Activated CD8-positive, alpha-beta T cell treated with anti-CD3 and anti-CD28 coated beads for 36 hours (primary cell): ENCODE data around the gene OLFML3. TPM values are rescaled to one million over a fixed set of nuclear protein-coding genes. Genes with fewer than 3 reads are reported as not detected.

Experiments used
- ATAC-seq: fragments of 200-7000 bp; cut with Tn5 transposase; one replicate; pipeline ENCODE4 v1.10.0; 2021; ENCODE audit warnings: mild to moderate bottlenecking, moderate library complexity
- CTCF ChIA-PET: fragments of 350-600 bp; sonication (Branson Sonifier 250); formaldehyde crosslinking; loops from one replicate; lab custom pipeline; 2021; ENCODE audit warnings: antibody characterized with exemption; lab: Charles Lee
- POLR2A ChIA-PET: fragments of 350-600 bp; sonication (Branson Sonifier 250); formaldehyde crosslinking; loops from one replicate; lab custom pipeline; 2021; ENCODE audit warnings: antibody characterized with exemption; lab: Charles Lee
- DNase-seq: peaks from one replicate; pipeline ENCODE4 v3.0.0-alpha.2; 2020
- H3K27ac Mint-ChIP-seq: one replicate; pipeline ENCODE4 v1.8.0; 2021; ENCODE audit warnings: mild to moderate bottlenecking, mixed read lengths
- H3K27me3 Mint-ChIP-seq: one replicate; pipeline ENCODE4 v1.8.0; 2021; ENCODE audit warnings: mixed read lengths
- H3K36me3 Mint-ChIP-seq: one replicate; pipeline ENCODE4 v1.8.0; 2021; ENCODE audit warnings: low read depth, mixed read lengths
- H3K4me1 Mint-ChIP-seq: one replicate; pipeline ENCODE4 v1.8.0; 2021; ENCODE audit warnings: low read depth, mixed read lengths
- H3K4me3 Mint-ChIP-seq: one replicate; pipeline ENCODE4 v1.8.0; 2021; ENCODE audit warnings: mild to moderate bottlenecking, moderate library complexity, mixed read lengths
- H3K9me3 Mint-ChIP-seq: one replicate; pipeline ENCODE4 v1.8.0; 2021; ENCODE audit warnings: mixed read lengths
- intact Hi-C: fragments of 100-400 bp; cut with micrococcal nuclease; formaldehyde crosslinking; loops from one replicate; pipeline ENCODE4 v1.10.0; 2022
- total RNA-seq, 2 experiments: library from RNA; stranded (reverse); gene quantifications; one replicate each; pipeline ENCODE4 v1.2.3, GENCODE V29; 2021
- TF ChIP-seq, protein P1 (sequence below): fragments of 200-600 bp; IDR thresholded peaks from one replicate; pipeline ENCODE4 v1.8.0; 2022; ENCODE audit warnings: antibody characterized with exemption, mild to moderate bottlenecking

OLFML3 gene
- total RNA-seq, 2 experiments from 2014 or later: 0.14 to 0.49 TPM

DNA sequence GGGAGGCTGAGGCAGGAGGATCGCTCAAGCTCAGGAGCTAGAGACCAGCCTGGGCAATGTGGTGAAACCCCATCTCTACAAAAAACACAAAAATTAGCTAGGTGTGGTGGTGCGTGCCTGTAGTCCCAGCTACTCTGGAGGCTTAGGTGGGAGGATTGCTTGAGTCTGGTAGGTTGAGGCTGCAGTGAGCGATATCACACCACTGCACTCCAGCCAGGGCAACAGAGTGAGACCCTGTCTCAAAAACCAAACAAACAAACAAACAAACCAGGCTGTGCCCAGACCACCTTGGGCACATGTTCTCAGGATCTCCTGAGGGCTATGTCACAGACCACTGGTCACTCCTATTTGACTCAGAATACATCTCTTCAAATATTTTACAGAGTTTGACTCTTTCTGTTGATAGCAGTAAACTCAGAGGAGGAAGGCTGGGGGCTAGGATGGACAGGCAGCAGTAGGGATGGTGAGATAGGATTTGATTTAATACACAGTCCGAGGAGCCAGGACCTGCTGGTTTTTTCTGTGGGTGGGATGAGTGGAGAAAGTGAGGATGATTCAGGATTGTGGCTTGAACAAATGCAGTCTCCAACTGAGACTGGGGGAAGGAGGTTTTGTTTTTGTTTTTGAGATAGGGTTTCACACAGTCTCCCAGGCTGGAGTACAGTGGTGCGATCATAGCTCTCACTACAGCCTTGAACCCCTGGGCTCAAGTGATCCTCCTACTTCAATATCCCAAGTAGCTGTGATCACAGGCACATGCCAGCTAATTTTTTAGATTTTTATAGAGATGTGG lies 46.5 kb downstream of the OLFML3 start:
- H3K27ac Mint-ChIP-seq: no peak overlapping the region
- no peaks in the 10 kb centered on the region for H3K36me3 Mint-ChIP-seq
- ChIA-PET POLR2A (no interaction called here), CTCF (no interaction called here)
- H3K9me3 Mint-ChIP-seq: no peaks in the 10 kb centered on the region
- H3K27me3 Mint-ChIP-seq: no peaks in the 10 kb centered on the region
- H3K4me3 Mint-ChIP-seq: no peak overlapping the region
- TF ChIP-seq, protein P1, sequence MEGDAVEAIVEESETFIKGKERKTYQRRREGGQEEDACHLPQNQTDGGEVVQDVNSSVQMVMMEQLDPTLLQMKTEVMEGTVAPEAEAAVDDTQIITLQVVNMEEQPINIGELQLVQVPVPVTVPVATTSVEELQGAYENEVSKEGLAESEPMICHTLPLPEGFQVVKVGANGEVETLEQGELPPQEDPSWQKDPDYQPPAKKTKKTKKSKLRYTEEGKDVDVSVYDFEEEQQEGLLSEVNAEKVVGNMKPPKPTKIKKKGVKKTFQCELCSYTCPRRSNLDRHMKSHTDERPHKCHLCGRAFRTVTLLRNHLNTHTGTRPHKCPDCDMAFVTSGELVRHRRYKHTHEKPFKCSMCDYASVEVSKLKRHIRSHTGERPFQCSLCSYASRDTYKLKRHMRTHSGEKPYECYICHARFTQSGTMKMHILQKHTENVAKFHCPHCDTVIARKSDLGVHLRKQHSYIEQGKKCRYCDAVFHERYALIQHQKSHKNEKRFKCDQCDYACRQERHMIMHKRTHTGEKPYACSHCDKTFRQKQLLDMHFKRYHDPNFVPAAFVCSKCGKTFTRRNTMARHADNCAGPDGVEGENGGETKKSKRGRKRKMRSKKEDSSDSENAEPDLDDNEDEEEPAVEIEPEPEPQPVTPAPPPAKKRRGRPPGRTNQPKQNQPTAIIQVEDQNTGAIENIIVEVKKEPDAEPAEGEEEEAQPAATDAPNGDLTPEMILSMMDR: no peak
- H3K4me1 Mint-ChIP-seq: no peaks in the 10 kb centered on the region
- no peak for ATAC-seq
- no peak for DNase-seq
- intact Hi-C loops: no loop called here

DNA sequence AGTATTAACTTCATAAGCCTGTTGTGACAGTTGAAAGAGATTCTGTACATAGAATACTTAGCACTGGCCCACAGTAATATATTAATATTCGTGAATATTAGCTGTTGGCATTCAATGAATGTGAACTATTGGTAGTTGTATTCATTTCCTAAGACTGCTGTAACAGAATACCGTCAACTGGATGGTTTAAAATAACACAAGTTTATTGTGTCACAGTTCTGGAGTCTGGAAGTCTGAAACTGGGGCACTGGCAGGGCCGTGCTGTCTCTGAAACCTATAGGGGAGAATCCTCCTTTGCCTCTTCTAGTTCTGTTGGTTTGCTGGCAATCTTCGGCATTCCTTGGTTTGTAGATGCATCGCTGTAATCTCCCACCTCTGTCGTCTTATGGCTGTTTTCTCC lies 47.5 kb downstream of the OLFML3 start:
- no peaks in the 10 kb centered on the region for H3K4me1 Mint-ChIP-seq
- H3K9me3 Mint-ChIP-seq: no peaks in the 10 kb centered on the region
- POLR2A ChIA-PET: no interaction called here
- H3K27me3 Mint-ChIP-seq: no peaks in the 10 kb centered on the region
- H3K36me3 Mint-ChIP-seq: no peaks in the 10 kb centered on the region
- TF ChIP-seq, protein P1: no peak
- no peak overlapping the region for H3K27ac Mint-ChIP-seq
- ATAC-seq (no peak), DNase-seq (no peak)
- intact Hi-C loops: no loop called here
- H3K4me3 Mint-ChIP-seq: no peak overlapping the region
- CTCF ChIA-PET: no interaction called here

Other genes starting within 250 kb of the OLFML3 start
- 10 to 100 TPM; 13.1 to 14.4 TPM for gene PHTF1, start 220.0 kb upstream of the OLFML3 start, total RNA-seq
- gene RSBN1, start 167.0 kb upstream of the OLFML3 start, total RNA-seq: 10 to 100 TPM; 25.6 to 28.3 TPM
- 10 to 100 TPM; 54.0 to 56.0 TPM for gene PTPN22, start 107.8 kb upstream of the OLFML3 start, total RNA-seq
- under 1 TPM; 0.40 to 0.61 TPM for gene BCL2L15, start 91.9 kb upstream of the OLFML3 start, total RNA-seq
- gene AP4B1, start 74.7 kb upstream of the OLFML3 start, total RNA-seq: 10 to 100 TPM; 38.2 to 38.5 TPM
- gene DCLRE1B, start 74.1 kb upstream of the OLFML3 start, total RNA-seq: 10 to 100 TPM; 19.1 to 19.3 TPM
- gene HIPK1, start 50.1 kb upstream of the OLFML3 start, total RNA-seq: 10 to 100 TPM; 42.8 to 45.1 TPM
- not detected for gene SYT6, start 174.4 kb downstream of the OLFML3 start, total RNA-seq